GM19351 (cell line): ENCODE data around the gene RIN3.
"Not testable (repeated sequence)": the region's sequence is repeated elsewhere in the genome, so short reads cannot be mapped to it uniquely, and the experiment has no call there.

Source experiments
- ATAC-seq: cut with Tn5 transposase; IDR thresholded peaks from one replicate; pipeline ENCODE4 v1.9.1; 2021; ENCODE audit warnings: mild to moderate bottlenecking, moderate library complexity; ENCODE audit not compliant: unreplicated experiment

RIN3 gene

DNA sequence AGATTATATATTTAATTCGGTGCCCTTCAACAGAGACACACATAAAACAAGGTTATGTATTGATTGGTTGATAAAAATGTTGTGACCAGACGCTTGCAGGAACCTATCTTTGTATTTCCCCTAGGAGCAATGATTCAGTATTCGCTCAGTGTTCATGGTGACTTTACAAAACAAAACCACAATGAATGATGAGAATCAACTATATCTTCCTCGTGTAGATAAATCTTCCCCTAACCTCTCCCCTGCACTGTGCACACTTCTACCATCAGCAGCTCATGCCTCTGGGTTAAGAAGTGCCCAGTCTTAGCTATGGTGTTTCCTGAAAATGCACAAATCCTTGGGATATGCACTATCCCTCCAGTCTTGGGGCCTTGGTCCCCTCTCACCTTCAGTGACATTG is 16.3 kb downstream of the RIN3 start:
- ATAC-seq: no peak

DNA sequence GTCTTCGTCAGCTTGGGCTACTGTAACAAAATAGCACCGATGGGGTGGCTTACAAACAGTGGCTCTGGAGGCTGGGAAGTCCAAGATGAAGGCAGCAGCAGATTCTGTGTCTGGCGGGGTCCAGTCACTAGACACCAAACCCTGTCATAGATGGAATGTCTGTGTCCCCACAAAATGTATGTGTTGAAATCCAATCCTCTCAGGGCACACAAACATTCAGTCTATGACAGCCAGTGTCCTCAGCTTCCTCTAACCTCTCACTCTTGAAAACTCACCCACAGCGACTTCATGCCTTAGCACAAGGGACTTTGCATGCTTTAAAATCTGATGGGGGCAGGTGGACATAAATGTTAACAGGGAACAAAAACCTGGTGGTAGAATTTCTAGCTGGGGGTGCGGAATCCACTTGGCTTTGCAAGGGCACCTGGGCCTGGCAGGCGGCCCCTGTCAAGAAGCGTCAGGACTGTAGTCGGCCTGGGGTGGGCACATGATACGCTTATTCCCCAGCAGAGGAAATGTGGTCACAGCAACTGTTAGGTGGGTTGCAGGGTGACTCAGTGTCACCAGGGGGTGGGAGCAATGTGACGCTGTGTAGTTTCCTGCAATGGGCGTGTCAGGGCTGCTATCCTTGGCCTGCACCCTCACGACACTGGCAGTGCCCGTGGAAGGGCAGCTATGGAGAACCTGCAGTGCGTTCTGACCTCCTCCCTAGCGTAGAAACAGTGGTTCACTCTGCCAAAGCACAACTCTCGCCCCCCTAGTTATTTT is 17.7 kb downstream of the RIN3 start:
- ATAC-seq: peak; percentile 45

DNA sequence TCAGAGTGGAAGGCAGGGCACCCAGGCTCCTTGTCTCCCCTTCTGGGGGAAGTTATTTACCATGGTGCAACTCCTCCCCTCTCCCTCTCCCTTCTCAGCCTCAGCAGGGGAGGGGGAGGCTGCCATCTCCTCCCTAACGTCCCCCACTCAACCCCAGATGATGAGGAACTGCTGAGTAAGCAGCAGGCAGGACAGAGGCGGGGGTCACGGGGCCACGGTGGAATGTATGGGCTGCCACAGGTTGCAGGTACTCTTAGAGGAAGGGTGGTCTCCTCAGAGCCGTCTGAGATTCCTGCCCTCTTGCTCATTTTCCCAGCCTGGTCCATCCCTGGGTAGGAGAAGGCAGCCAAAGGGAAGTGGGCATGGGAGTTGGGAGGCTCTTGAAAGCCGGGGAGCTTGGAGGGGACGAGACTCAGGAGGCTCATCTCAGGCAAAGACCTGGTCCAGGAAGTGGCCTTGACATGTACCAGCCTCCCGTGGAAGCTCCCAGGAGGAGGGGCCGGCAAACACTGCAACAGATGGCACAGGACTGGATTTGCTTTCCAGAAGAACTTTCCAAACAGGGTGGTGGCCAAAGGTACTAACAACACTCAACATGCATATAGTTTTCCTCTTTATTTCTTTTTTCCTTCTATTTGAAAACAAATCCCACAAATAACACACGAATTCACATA is 19.0 kb downstream of the RIN3 start:
- ATAC-seq: no peak

DNA sequence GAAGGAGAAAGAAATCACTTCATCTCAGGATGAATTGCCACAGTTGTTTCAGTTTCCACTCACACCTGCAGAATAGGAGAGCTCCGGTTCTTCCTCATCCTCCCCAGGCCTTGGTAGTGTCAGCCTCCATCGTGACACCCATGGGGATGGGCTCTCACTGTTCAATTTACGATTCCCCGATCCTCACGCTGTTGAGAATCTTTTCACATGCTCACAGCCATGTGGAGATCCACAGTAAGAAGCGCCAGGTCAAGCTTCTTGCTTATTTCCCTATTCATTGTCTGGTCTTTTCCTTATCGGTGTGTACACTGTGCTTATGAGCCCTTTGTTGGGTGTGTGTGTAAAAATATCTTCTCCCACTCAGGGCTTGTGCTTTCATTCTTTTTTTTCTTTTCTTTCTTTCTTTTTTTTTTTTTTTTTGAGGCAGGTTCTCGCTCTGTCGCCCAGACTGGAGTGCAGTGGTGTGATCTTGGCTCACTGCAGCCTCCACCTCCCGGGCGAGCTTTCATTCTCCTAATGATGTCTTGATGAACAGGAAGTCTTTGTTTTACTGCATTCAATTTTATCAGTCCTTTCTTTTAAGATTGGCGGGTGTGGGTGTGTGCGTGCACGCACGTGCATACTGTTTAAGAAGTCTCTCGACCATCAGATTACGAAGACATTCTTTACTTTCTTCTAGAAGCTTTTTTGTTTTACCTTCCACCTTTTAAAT is 21.5 kb downstream of the RIN3 start:
- ATAC-seq: no peak

DNA sequence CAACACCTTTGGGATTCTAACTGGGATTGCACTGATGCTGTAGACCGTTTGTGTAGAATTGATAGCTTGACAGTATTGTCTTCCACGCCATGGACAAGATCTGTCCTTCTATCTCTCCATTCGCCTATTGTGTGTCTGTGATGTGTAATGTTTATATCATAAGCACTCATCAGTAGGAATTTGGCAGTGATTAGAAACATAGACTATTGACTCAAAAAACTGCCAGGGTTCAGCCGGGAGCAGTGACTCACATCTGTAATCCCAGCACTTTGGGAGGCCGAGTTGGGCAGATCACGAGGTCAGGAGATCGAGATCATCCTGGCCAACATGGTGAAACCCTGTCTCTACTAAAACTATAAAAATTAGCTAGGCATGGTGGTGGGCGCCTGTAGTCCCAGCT is 22.6 kb downstream of the RIN3 start:
- not testable (repeated sequence) for ATAC-seq

DNA sequence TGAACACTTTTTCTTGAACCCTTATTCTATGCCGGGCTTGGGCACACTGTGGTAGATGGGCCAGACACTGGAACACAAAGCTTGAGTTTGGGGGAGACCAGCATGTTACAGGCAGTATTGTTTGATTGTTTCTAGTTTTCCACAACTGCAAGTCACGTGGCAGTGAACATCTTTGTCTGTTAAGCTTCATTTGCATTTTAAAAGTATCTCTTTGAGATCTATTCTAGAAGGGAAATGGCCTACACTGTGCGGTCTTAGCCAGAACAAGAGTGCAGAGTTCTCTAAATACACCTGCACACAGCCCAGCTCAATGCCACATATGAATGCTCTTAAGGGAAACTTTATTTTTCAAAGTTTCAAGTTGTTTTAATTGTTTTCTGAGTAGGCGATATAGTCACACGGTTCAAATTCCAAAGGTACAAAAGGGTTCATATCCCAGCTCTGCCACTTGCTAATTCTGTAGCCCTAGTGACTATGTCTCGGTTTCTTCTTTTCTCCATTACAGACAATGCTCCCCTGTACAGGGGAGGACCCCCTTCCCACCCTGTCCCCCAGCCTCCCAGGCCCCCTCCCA is 24.9 kb downstream of the RIN3 start:
- ATAC-seq: peak; percentile 87

DNA sequence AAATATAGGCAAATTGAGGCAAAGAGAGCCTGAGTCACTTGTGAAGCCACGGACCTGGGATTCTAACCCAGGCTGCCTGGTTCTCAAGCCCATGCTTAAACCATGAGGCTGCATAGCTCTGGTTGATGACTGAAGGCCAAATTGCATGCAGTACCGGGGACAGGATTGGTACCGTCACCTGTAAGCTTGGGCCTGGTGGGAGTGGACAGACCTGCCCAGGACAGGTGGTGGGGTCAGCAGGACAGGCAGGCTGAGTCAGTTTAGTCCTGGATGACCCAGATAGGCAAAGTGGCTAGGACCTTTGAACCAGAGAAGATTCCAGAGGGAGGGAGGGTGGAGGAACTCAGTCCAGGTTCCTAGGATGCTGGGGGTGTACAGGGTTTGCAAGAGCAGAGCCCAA is 25.8 kb downstream of the RIN3 start:
- no peak for ATAC-seq

DNA sequence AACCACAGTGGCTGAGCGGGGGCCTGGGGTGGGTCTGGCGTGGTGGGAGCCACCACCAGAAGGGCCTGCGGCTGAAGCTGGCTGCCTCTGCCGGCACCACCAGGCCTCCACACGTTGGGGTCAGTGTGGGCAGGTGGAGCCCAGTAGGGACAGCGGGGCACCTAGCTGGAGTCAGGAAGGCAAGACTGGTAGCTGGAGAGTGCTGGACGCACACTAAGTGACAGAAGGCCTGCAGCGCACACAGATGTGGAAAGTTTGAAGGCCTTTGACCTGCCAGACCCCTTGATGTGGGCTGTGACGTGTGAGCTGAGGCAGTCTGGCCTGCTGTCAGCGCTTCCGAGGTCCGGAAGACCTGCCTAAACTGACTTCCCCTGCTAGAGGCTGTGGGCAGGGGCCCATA is 26.3 kb downstream of the RIN3 start:
- ATAC-seq: no peak

DNA sequence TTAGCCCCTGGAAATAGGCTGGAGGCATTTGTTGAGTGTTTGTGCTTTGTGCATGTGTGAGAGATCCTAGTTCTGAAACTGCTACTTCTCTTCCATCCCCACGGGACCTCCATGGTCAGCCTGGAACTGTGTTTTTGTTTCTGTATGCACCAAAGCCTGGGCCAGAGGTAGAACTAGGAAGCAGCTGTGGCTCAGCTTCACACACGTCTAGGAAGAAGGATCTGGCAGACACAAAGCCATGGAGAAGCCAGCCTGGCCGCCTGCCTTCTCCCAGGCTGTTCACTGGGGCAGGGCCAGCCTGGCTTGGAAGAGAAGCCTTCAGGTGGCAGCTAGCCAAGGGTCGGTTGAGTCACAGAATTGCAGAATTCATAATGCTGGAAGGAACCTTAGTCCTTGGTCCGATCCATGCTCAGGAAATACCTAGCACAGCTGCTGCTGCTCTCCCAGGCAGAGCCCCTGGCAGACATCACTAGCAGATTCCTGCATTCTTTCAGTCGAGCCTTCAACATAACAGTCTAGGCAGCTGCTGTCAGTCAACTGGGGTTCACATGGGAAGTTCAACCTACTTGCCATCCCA is 27.0 kb downstream of the RIN3 start:
- no peak for ATAC-seq

DNA sequence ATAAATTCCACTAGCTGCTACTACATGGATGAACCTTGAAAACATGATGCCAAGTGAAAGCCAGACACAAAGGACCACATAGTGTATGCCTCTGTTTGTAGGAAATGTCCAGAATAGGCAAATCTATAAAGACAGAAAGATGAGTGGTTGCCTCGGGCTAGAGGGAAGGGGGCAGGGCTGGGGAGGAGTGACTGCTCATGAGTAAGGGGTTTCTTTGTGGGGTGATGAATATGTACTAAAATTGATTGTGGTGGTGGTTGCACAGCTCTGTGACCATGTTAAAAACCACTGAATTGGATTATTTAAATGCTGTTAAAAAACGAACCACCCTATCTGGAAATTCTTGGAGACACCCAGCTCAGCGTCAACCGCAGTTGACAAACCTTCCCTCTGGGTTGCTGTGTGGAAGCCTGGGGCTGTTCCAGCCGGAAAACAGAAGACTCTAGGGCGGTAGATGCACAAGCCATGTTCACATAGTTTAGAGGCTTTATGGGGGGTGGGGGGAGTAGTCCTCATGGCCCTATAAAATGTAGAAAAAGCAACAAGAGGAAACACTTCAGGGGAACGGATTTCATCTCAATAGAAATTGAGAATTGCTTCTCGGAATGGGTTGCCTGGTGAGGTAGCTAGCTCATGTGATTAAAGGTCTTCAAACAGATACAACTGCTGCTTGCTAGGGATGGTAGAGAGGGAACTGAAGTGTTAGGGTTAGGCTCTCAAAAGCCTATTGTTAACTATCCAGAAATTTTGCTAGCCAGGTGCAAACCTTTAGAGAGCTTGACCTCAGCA is 29.4 kb downstream of the RIN3 start:
- no peak for ATAC-seq

DNA sequence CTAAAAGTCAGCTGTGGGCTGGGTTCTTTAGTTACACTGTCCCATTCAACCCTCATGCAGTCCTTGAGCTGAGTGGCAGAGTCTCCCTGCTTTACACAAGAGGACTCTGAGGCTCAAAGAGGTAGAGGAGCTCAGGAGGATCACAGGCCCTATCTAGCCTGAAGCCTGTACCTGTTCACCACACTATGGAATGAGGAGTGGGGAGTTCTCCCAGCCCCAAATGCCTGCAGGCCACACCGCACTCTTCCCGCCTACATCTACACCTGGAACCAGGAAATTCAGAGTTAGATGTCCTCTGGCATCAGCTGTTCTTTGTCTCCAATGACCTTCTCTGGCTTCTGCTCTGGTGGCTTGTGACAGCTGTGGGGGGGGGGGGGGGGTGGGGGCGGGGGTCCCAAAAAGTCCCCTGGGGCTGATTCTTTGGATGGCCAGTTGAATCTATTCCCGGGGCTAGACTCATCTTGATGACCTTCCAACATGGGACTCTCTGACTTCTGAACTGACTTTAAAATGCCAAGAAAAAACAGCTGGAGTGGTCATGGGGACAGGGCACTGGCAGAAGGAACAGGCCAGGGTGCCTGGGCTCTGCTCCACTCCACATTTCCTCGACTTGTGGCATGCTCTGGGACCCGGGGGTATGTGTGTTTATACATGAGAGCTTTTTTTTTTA is 30.6 kb downstream of the RIN3 start:
- no peak for ATAC-seq

DNA sequence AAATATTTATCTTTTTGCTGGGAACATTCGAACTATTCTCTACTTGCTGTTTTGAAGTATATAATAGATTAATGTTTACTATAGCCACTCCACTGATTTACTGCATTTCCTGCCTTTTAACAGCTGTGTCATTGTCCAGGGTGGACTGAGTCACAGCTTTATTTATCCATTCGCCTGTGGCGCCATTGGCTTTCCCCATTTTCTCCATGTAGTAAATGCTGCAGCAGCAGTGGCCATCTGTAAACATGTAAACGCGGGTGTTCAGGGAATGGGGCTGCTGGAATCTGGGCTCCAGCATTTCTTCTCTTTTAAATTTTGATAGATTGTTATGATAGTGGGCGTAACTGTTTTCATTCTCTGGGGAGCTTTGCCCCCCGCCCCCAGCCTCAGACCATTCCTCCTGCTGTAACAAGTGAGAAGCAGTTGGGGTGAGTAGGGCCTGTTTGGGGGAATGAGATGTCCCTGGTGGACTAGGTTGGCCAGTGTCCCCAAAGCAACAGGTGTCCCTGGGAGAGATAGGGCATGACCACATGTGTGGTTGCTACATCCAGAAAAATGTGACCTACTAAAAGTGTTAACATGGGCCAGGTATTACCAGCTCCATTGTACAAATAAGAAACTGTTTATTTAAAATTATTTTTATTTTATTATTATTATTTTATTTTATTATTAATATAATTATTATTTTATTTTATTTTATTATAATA is 32.9 kb downstream of the RIN3 start:
- no peak for ATAC-seq

DNA sequence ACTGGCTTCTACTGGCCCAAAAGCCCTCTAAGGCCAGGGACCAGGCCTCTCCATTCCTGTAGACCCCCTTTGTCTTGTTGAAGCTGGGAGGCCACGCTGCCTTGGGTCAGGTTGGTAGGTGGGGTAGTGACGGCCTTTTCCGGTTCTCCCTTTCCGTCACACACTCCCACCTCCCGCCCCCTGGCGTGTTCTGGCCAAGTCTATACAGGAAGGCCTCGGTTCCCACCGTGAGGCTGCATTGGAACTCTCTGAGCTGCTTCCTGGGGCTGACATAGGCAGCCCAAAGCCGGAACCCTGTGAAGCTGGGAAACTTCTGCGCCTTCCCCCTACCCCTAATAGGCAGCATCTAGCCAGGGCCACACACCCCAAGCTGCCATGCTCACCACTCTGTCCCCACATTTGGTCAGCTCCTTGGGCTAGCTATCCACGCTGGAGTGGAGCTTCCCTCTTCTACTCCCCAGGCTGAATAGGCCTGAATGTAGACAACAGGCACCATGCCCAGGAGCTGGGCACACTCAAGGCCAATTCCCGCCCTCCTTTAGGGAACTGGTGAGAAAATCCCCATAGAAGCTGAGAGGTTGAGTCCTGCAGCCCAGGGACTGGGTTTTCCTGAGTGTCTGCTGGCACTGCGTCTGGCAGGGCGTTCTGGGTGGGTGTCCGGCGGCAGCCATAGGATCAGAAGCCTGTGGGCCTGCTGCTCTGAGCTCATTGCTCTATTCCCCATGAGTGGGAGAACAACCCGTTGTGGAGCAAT is 35.7 kb downstream of the RIN3 start:
- ATAC-seq: no peak

DNA sequence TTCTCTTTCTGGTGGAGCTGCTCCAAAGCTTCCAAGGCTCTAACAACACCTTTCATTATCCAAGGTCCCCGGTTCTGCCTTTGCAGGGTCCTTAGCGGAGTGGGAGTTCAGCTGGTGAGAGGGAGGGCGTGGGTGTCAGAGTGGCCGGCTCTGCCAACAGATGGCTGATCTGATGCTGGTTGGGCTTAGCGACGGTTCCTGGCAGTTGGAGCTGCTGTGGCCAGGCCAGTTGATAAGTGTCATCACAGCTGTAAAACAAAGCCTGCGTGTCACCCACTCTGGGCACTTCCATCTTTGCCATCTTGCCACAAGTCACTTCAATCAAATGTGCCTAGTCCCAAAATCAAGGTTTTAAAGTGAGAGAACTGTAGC is 36.3 kb downstream of the RIN3 start:
- no peak for ATAC-seq

DNA sequence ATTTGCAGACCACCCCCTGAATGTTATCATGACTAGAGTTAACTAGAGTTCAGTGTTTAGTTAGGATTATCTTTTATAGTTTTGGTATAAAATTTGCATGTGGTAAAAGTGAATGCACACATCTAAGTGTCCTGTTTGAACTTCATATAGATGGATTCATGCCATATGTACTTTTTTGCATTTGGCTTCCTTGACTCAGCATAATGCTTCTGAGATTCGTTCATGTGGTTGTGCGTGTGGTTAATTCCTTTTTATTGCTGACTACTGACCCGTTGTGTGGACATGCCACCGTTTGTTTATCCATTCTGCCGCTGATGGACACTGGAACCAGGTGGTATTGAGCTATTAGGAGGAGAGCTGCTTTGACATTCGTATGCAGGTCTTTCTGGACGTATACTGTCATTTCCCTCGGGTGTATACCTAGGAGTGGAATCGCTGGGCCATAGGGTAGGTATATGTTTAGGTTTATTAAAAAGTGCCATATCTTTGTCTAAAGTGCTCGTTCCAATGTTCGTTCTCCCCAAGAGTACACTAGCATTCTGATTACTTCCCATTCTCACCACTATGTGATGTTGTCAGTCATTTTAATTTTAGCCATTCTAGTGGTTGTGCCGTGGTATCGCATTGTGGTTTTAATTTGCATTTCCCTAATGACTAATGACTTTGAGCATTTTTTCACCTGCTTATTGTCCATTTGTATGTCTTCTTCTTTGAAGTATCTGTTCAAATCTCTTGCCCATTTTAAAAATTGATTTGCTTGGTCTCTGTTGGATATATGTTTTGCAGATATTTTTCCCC is 37.7 kb downstream of the RIN3 start:
- ATAC-seq: peak; percentile 78

DNA sequence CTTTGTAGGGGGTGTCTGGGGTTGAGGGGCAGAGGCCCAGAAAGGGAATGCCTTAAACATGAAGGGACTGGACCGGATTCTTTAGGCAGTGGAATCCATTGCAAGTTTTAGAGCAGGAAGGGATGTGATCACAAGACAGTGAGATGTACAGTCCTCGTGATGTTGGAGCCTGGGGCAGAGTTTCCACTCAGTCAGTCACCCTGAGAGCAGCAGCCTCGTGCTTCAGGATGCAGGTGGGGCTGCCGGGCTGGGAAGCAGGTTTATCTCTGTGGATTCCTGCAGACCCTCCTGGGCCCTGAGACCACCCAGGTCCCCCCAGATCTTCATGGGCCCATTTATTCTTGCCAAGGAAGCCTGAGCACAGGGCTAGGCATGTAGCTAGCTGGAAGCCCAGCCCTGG is 38.5 kb downstream of the RIN3 start:
- no peak for ATAC-seq

DNA sequence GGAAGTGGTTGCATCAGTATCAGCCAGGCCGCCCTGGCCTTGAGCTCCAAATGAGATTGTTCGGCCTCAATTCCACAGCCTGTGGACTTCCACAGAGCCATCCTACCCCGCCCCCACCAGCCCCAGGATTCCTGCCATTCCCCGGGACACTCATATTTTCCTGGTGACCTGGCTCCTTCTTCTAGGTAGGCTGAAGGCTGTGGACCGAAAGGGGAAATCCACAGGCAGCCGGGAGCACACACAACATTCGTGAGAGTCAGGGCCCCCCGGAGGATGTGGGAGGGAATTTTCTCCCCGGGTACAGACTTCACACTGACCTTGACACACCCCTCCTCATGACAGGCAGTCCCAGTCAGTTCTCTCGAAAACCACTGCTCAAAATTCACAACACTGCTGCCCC is 39.9 kb downstream of the RIN3 start:
- no peak for ATAC-seq
